SU-DHL-6 (cell line): ENCODE data around the gene ACTN1.

Source experiments
- H2AFZ ChIP-seq: fragments of 200-600 bp; sonication (generic); 2 replicates; pipeline ENCODE4 v1.6.1; 2014; ENCODE audit warnings: low read depth, mild to moderate bottlenecking, moderate library complexity, mixed read lengths, antibody characterized with exemption, low read length; ENCODE audit not compliant: severe bottlenecking
- H3F3A ChIP-seq: fragments of 200-600 bp; shearing (Covaris generic); 2 replicates; pipeline ENCODE4 v1.6.0; 2016; ENCODE audit warnings: antibody characterized with exemption, mild to moderate bottlenecking; ENCODE audit not compliant: insufficient read depth
- H3K27ac ChIP-seq: fragments of 200-600 bp; sonication (generic); 2 replicates; pipeline ENCODE4 v1.5.1; 2016; ENCODE audit warnings: low read depth, mild to moderate bottlenecking, low read length, moderate library complexity, mixed read lengths
- H3K27me3 ChIP-seq: fragments of 200-600 bp; sonication (generic), shearing (Covaris generic); 2 replicates; pipeline ENCODE4 v1.6.0; 2014; ENCODE audit warnings: mild to moderate bottlenecking, low read length
- H3K36me3 ChIP-seq: fragments of 200-600 bp; sonication (generic); 2 replicates; pipeline ENCODE4 v1.6.1; 2014; ENCODE audit warnings: mild to moderate bottlenecking, low read length, mixed read lengths
- H3K4me2 ChIP-seq: fragments of 300-600, 200-600 bp; shearing (Covaris generic), sonication (generic); 2 replicates; pipeline ENCODE4 v1.6.0; 2014; ENCODE audit warnings: low read length, low read depth, mild to moderate bottlenecking; ENCODE audit not compliant: poor library complexity, severe bottlenecking
- H3K4me3 ChIP-seq: fragments of 200-600 bp; sonication (generic); 2 replicates; pipeline ENCODE4 v1.5.1; 2014; ENCODE audit warnings: antibody characterized with exemption, low read length, mild to moderate bottlenecking, mixed read lengths; ENCODE audit not compliant: insufficient read depth, poor library complexity, severe bottlenecking
- H3K79me2 ChIP-seq: fragments of 200-600 bp; sonication (generic); 2 replicates; pipeline ENCODE4 v1.6.1; 2014; ENCODE audit warnings: mild to moderate bottlenecking, low read length, moderate library complexity; ENCODE audit not compliant: insufficient read depth
- H3K9ac ChIP-seq: fragments of 200-600 bp; sonication (generic); 2 replicates; pipeline ENCODE4 v1.7.0; 2014; ENCODE audit warnings: mild to moderate bottlenecking, low read length
- H3K9me2 ChIP-seq: fragments of 200-600 bp; sonication (generic); replicated peaks from 2 replicates; pipeline ENCODE4 v1.6.1; 2014; ENCODE audit warnings: low read length; ENCODE audit not compliant: insufficient read depth
- H3K9me3 ChIP-seq: fragments of 200-600 bp; sonication (generic); 2 replicates; pipeline ENCODE4 v1.6.1; 2014; ENCODE audit warnings: low read length, mixed read lengths; ENCODE audit not compliant: insufficient read depth
- H4K20me1 ChIP-seq: fragments of 200-600 bp; sonication (generic); 2 replicates; pipeline ENCODE4 v1.6.1; 2014; ENCODE audit warnings: low read depth, mild to moderate bottlenecking, antibody characterized with exemption, low read length, moderate library complexity, mixed read lengths
- CTCF ChIP-seq: fragments of 200-600 bp; sonication (generic); IDR thresholded peaks from one replicate; pipeline ENCODE4 v1.5.1; 2017; ENCODE audit warnings: antibody characterized with exemption, mild to moderate bottlenecking, low read length, moderate library complexity; ENCODE audit not compliant: insufficient read depth, poor library complexity, severe bottlenecking
- EZH2phosphoT487 ChIP-seq: fragments of 200-600 bp; sonication (generic), shearing (Covaris generic); conservative IDR thresholded peaks from 2 replicates; pipeline ENCODE4 v1.6.1; 2018; ENCODE audit warnings: mild to moderate bottlenecking, antibody characterized with exemption, low read length, moderate library complexity, mixed read lengths

ACTN1 gene

GRCh38 chr14:69006346-69006745, 27.2 kb upstream of the ACTN1 start:
- Histone ChIP-seq H3K27me3 (no peaks in the 10 kb centered on the region), H3K27ac (no peak overlapping the region), H3K79me2 (no peaks in the 10 kb centered on the region), H3K4me3 (no peak overlapping the region), H3K9ac (no peak overlapping the region), H2AFZ (no peak overlapping the region), H4K20me1 (no peaks in the 10 kb centered on the region), H3K9me3 (no peaks in the 10 kb centered on the region), H3K36me3 (no peaks in the 10 kb centered on the region), H3F3A (no peaks in the 10 kb centered on the region), H3K4me2 (no peak overlapping the region), H3K9me2 (no peaks in the 10 kb centered on the region)
- TF ChIP-seq CTCF (no peak), EZH2phosphoT487 (no peak)

- Histone ChIP-seq H3K9me2 (no peaks in the 10 kb centered on the region), H3K27me3 (no peaks in the 10 kb centered on the region), H4K20me1 (no peaks in the 10 kb centered on the region), H3K9me3 (no peaks in the 10 kb centered on the region), H3F3A (no peaks in the 10 kb centered on the region), H3K36me3 (no peaks in the 10 kb centered on the region), H3K79me2 (no peaks in the 10 kb centered on the region), H3K4me2 (no peak overlapping the region), H3K9ac (no peak overlapping the region), H3K4me3 (no peak overlapping the region), H2AFZ (no peak overlapping the region), H3K27ac (no peak overlapping the region)
- TF ChIP-seq CTCF: no peak
- TF ChIP-seq EZH2phosphoT487: no peak
These were observed 26.5 kb upstream of the ACTN1 start for GRCh38 chr14:69005432-69006148.

GRCh38 chr14:69004731-69005431, 25.8 kb upstream of the ACTN1 start:
- no peaks in the 10 kb centered on the region for H3K9me2 ChIP-seq
- H2AFZ ChIP-seq: no peak overlapping the region
- no peaks in the 10 kb centered on the region for H3K27me3 ChIP-seq
- H3K36me3 ChIP-seq: no peaks in the 10 kb centered on the region
- no peak overlapping the region for H3K4me3 ChIP-seq
- H3K79me2 ChIP-seq: no peaks in the 10 kb centered on the region
- H3K9me3 ChIP-seq: no peaks in the 10 kb centered on the region
- no peak overlapping the region for H3K9ac ChIP-seq
- TF ChIP-seq EZH2phosphoT487 (no peak), CTCF (no peak)
- H3K4me2 ChIP-seq: no peak overlapping the region
- no peak overlapping the region for H3K27ac ChIP-seq
- no peaks in the 10 kb centered on the region for H4K20me1 ChIP-seq
- no peaks in the 10 kb centered on the region for H3F3A ChIP-seq
